ENCODE results near the gene SMG6. TPM values are rescaled to one million over a fixed set of nuclear protein-coding genes. Genes with fewer than 3 reads are reported as not detected.

The SMG6 gene
- total and polyA plus RNA-seq, 2 donors (not counting 3 experiments of a cell fraction or from before 2014, with no cell fraction given): 40.1 to 42.2 TPM

GRCh38 chr17:2151358-2152033 lies 152.1 kb downstream of the SMG6 start:
- Histone ChIP-seq H3K79me2 (ENCODE audit: control insufficient read depth, insufficient read depth, low read length) (no peaks in the 10 kb centered on the region), H4K20me1 (replicated peaks; ENCODE audit: control insufficient read depth, extremely low read depth, insufficient read depth, low read length) (no peaks in the 10 kb centered on the region), H3K4me2 (ENCODE audit: insufficient read depth, low read length) (no peak overlapping the region), H3K9ac (replicated peaks; ENCODE audit: extremely low read depth, insufficient read depth, low read length) (no peak overlapping the region), H3K9me3 (replicated peaks; ENCODE audit: control insufficient read depth, insufficient read depth, low read length) (no peaks in the 10 kb centered on the region), H2AFZ (ENCODE audit: low read depth, low read length) (no peak overlapping the region), H3K9me1 (replicated peaks; ENCODE audit: control insufficient read depth, extremely low read depth, insufficient read depth, low read length) (no peaks in the 10 kb centered on the region), H3K4me1 (ENCODE audit: control insufficient read depth, extremely low read depth, insufficient read depth, low read length) (no peaks in the 10 kb centered on the region), H3K27me3 (ENCODE audit: control insufficient read depth in 2 of 2, insufficient read depth in 2 of 2, low read length in 2 of 2) (no peaks in the 10 kb centered on the region), H3K36me3 (ENCODE audit: control insufficient read depth in 2 of 2, extremely low read depth in 1 of 2, insufficient read depth in 2 of 2, low read length in 2 of 2) (peaks cover 2 to 5% of the 10 kb centered on the region in 2 experiments), H3K27ac (ENCODE audit: insufficient read depth, low read depth, low read length) (no peak overlapping the region), H3K4me3 (replicated peaks in 1 of 3; ENCODE audit: insufficient read depth in 1 of 3, low read depth in 1 of 3, low read length in 3 of 3) (no peak overlapping the region)
- FAIRE-seq (no peak), DNase-seq (ENCODE audit: low read depth, low spot score) (no peak)
- dilution Hi-C loops (cut with MboI; ENCODE audit: extremely low pct_ligation_motif_present, low sequenced_read_pairs) (no loop called here), intact Hi-C loops (cut with micrococcal nuclease) (no loop called here)
- TF ChIP-seq MYC (IDR thresholded peaks at IDR 0.05; ENCODE audit: low read depth, low read length): no peak
- TF ChIP-seq POLR2A (IDR thresholded peaks at IDR 0.05; ENCODE audit: low read depth, low read length): no peak
- no peak for TF ChIP-seq FOS (IDR thresholded peaks at IDR 0.05; ENCODE audit: borderline replicate concordance, insufficient read depth, low read length)
- TF ChIP-seq MAX (IDR thresholded peaks at IDR 0.05; ENCODE audit: insufficient read depth, insufficient read length): no peak
- no peak for TF ChIP-seq POLR2AphosphoS5 (IDR thresholded peaks at IDR 0.05; ENCODE audit: insufficient read depth, low read depth, low read length)
- TF ChIP-seq GATA2 (IDR thresholded peaks at IDR 0.05; ENCODE audit: insufficient read depth, insufficient read length, low read depth, low read length): no peak
- TF ChIP-seq JUN (IDR thresholded peaks at IDR 0.05; ENCODE audit: borderline replicate concordance, insufficient read depth, insufficient read length, low read depth): no peak
- no peak for TF ChIP-seq EZH2 (IDR thresholded peaks at IDR 0.05; ENCODE audit: borderline replicate concordance, low read depth, low read length, severe bottlenecking)
- CTCF ChIA-PET: interaction anchor here (1.1 kb wide), 1 partner anchor 93 kb away, joined by 3 read pairs; no protein-coding TSS in a partner anchor
- POLR2A ChIA-PET: interaction anchor here (0.6 kb wide), 1 partner anchor 84 kb away, joined by 3 read pairs; no protein-coding TSS in a partner anchor
- no TSS peak for BruUV-seq (replicated peaks)
